Smooth muscle cell (in vitro differentiated cells): ENCODE results near the gene CRY1. TPM values are rescaled to one million over a fixed set of nuclear protein-coding genes. Genes with fewer than 3 reads are reported as not detected.

Experiments
- DNase-seq: peaks from one replicate; lab custom pipeline; 2025; ENCODE audit not compliant: unreplicated experiment; lab: John Stamatoyannopoulos, UW
- H2AFZ ChIP-seq: fragments of 200-600 bp; sonication (generic); 2 replicates; pipeline ENCODE4 v1.6.0; 2016; ENCODE audit warnings: antibody characterized with exemption, low read depth, mild to moderate bottlenecking
- H3F3A ChIP-seq: fragments of 200-600 bp; sonication (generic); 2 replicates; pipeline ENCODE4 v1.6.0; 2017; ENCODE audit warnings: antibody characterized with exemption, low read depth
- H3K27ac ChIP-seq: fragments of 200-600 bp; sonication (generic); 2 replicates; pipeline ENCODE4 v1.5.1; 2016; ENCODE audit warnings: low read depth, mild to moderate bottlenecking
- H3K27me3 ChIP-seq: fragments of 200-600 bp; sonication (generic); 2 replicates; pipeline ENCODE4 v1.6.1; 2016; ENCODE audit warnings: low read depth, mild to moderate bottlenecking
- H3K36me3 ChIP-seq: fragments of 200-600 bp; sonication (generic); 2 replicates; pipeline ENCODE4 v1.5.1; 2016; ENCODE audit warnings: low read depth
- H3K4me1 ChIP-seq: fragments of 200-600 bp; sonication (generic); 2 replicates; pipeline ENCODE4 v1.5.1; 2016; ENCODE audit warnings: low read depth
- H3K4me2 ChIP-seq: fragments of 200-600 bp; sonication (generic); 2 replicates; pipeline ENCODE4 v1.6.0; 2016; ENCODE audit warnings: mild to moderate bottlenecking
- H3K4me3 ChIP-seq: fragments of 200-600 bp; sonication (generic); 2 replicates; pipeline ENCODE4 v1.5.1; 2016; ENCODE audit warnings: mild to moderate bottlenecking
- H3K79me2 ChIP-seq: fragments of 200-600 bp; sonication (generic); 2 replicates; pipeline ENCODE4 v1.6.0; 2016; ENCODE audit warnings: low read depth, mild to moderate bottlenecking
- H3K9ac ChIP-seq: fragments of 200-600 bp; sonication (generic); 2 replicates; pipeline ENCODE4 v1.6.0; 2016; ENCODE audit warnings: low read depth
- H3K9me3 ChIP-seq: fragments of 200-600 bp; sonication (generic); replicated peaks from 2 replicates; pipeline ENCODE4 v1.5.1; 2016; ENCODE audit warnings: low read depth
- H4K20me1 ChIP-seq: fragments of 200-600 bp; sonication (generic); 2 replicates; pipeline ENCODE4 v1.6.0; 2016; ENCODE audit warnings: low read depth
- CTCF ChIP-seq: fragments of 200-600 bp; sonication (generic); IDR thresholded peaks from 2 replicates; pipeline ENCODE4 v1.5.1; 2017; ENCODE audit warnings: borderline replicate concordance, mild to moderate bottlenecking, antibody characterized with exemption; ENCODE audit not compliant: insufficient read depth, poor library complexity, severe bottlenecking
- WGBS: methylation state at CpG from one replicate; pipeline ENCODE4 v1.1.7; 2016; ENCODE audit warnings: low lambda C conversion rate; 5-methylcytosine and 5-hydroxymethylcytosine counted together
- polyA plus RNA-seq: library from polyadenylated mRNA; unstranded; fragments of >200 nt; fragmentation: Nextera tagmentation; extraction: Ambion mirVana; gene quantifications from 2 replicates; pipeline ENCODE4 v1.2.1, GENCODE V29; 2016
- total RNA-seq: library from RNA; depleted of rRNA; stranded (reverse); fragments of >200 nt; gene quantifications from 2 replicates; pipeline ENCODE4 v1.2.3, GENCODE V29; 2014

The CRY1 gene
- total and polyA plus RNA-seq, 2 experiments from 2014 or later, result 19.9 to 28.2 TPM

GRCh38 chr12:107130830-107131611, 37.7 kb upstream of the CRY1 start:
- Histone ChIP-seq H4K20me1 (no peaks in the 10 kb centered on the region), H3K27ac (no peak overlapping the region), H3K79me2 (no peaks in the 10 kb centered on the region), H3K4me2 (no peak overlapping the region), H3K4me3 (no peak overlapping the region), H3F3A (no peaks in the 10 kb centered on the region), H3K9ac (no peak overlapping the region), H3K4me1 (peaks cover 4% of the 10 kb centered on the region), H3K9me3 (no peaks in the 10 kb centered on the region), H2AFZ (no peak overlapping the region), H3K27me3 (no peaks in the 10 kb centered on the region), H3K36me3 (no peaks in the 10 kb centered on the region)
- 25% methylated on average over 6 of the region's 6 CpGs for WGBS
- TF ChIP-seq CTCF, result no peak
- no peak for DNase-seq

- Histone ChIP-seq H2AFZ (no peak overlapping the region), H3K9ac (no peak overlapping the region)
- 68% methylated on average over 7 of the region's 7 CpGs for WGBS
Observed at GRCh38 chr12:107129315-107129930, 36.1 kb upstream of the CRY1 start.

GRCh38 chr12:107127482-107128430, 34.4 kb upstream of the CRY1 start:
- DNase-seq, result no peak
- WGBS, result 38% methylated on average over 6 of the region's 6 CpGs

More at GRCh38 chr12:107129315-107129930, 36.1 kb upstream of the CRY1 start:
- Histone ChIP-seq H3K79me2 (no peaks in the 10 kb centered on the region), H4K20me1 (no peaks in the 10 kb centered on the region), H3K9me3 (no peaks in the 10 kb centered on the region), H3K4me1 (peaks cover 4% of the 10 kb centered on the region), H3K27ac (no peak overlapping the region), H3K4me2 (no peak overlapping the region), H3K27me3 (no peaks in the 10 kb centered on the region), H3F3A (no peaks in the 10 kb centered on the region), H3K4me3 (no peak overlapping the region), H3K36me3 (no peaks in the 10 kb centered on the region)
- DNase-seq, result no peak
- no peak for TF ChIP-seq CTCF

More at GRCh38 chr12:107127482-107128430, 34.4 kb upstream of the CRY1 start:
- no peaks in the 10 kb centered on the region for H3K79me2 ChIP-seq
- no peak overlapping the region for H3K4me2 ChIP-seq
- H3K4me3 ChIP-seq, result no peak overlapping the region
- peaks cover 4% of the 10 kb centered on the region for H3K4me1 ChIP-seq
- H4K20me1 ChIP-seq, result no peaks in the 10 kb centered on the region
- no peak for TF ChIP-seq CTCF
- H3K27ac ChIP-seq, result no peak overlapping the region
- no peak overlapping the region for H2AFZ ChIP-seq
- no peaks in the 10 kb centered on the region for H3K36me3 ChIP-seq
- no peaks in the 10 kb centered on the region for H3K9me3 ChIP-seq
- H3K9ac ChIP-seq, result no peak overlapping the region
- H3F3A ChIP-seq, result no peaks in the 10 kb centered on the region
- H3K27me3 ChIP-seq, result no peaks in the 10 kb centered on the region
